HepG2 (cell line): Measurements from ENCODE around the gene LUC7L. TPM values are rescaled to one million over a fixed set of nuclear protein-coding genes. Genes with fewer than 3 reads are reported as not detected.

ENCODE experiments used
- BCLAF1 ChIP-seq: fragments of 450-650 bp; IDR thresholded peaks from 2 replicates; pipeline ENCODE4 v1.6.1; 2017; ENCODE audit warnings: mild to moderate bottlenecking
- BRD4 ChIP-seq: sonication (generic); formaldehyde crosslinking; IDR thresholded peaks from 2 replicates; pipeline ENCODE4 v1.4.0; 2020; ENCODE audit warnings: missing genetic modification reagents
- CBX5 ChIP-seq: sonication (generic); formaldehyde crosslinking; IDR thresholded peaks from 2 replicates; pipeline ENCODE4 v1.4.0; 2020; ENCODE audit warnings: missing genetic modification reagents, borderline replicate concordance
- FOSL2 ChIP-seq: sonication (generic); formaldehyde crosslinking; IDR thresholded peaks from 2 replicates; pipeline ENCODE4 v1.4.0; 2020; ENCODE audit warnings: missing genetic modification reagents
- HOXA3 ChIP-seq: sonication (generic); formaldehyde crosslinking; IDR thresholded peaks from 2 replicates; pipeline ENCODE4 v1.5.0; 2020; ENCODE audit warnings: missing genetic modification reagents
- KAT2B ChIP-seq: fragments of 150-350 bp; IDR thresholded peaks from 2 replicates; pipeline ENCODE4 v1.6.1; 2014; ENCODE audit warnings: low read depth, low read length, borderline replicate concordance
- KDM5A ChIP-seq: fragments of 200-600 bp; sonication (generic); IDR thresholded peaks from 2 replicates; pipeline ENCODE4 v1.7.0; 2018; ENCODE audit warnings: antibody characterized with exemption, mild to moderate bottlenecking, low read length, borderline replicate concordance
- KDM6A ChIP-seq: IDR thresholded peaks from 2 replicates; pipeline ENCODE4 v1.6.1; 2016; ENCODE audit warnings: low read depth
- MEIS2 ChIP-seq: sonication (generic); formaldehyde crosslinking; IDR thresholded peaks from 2 replicates; pipeline ENCODE4 v1.9.0; 2021; ENCODE audit warnings: mild to moderate bottlenecking, missing genetic modification reagents
- MXD3 ChIP-seq: IDR thresholded peaks from 2 replicates; pipeline ENCODE4 v1.6.1; 2016; ENCODE audit warnings: mild to moderate bottlenecking, missing biosample characterization, missing genetic modification reagents
- POLR2AphosphoS2 ChIP-seq: IDR thresholded peaks from 2 replicates; pipeline ENCODE4 v1.6.1; 2011; ENCODE audit warnings: low read depth, low read length, improper control_type of control experiment
- REL ChIP-seq: sonication (generic); formaldehyde crosslinking; conservative IDR thresholded peaks from 2 replicates; pipeline ENCODE4 v1.8.0; 2022; ENCODE audit warnings: mild to moderate bottlenecking, missing genetic modification reagents, moderate library complexity
- RXRA ChIP-seq: sonication (generic); formaldehyde crosslinking; IDR thresholded peaks from 2 replicates; pipeline ENCODE4 v1.5.1; 2020; ENCODE audit warnings: missing genetic modification reagents
- TFE3 ChIP-seq: IDR thresholded peaks from 2 replicates; pipeline ENCODE4 v1.6.1; 2016
- TGIF2 ChIP-seq: IDR thresholded peaks from 2 replicates; pipeline ENCODE4 v1.6.1; 2016; ENCODE audit warnings: control low read depth, missing compliant biosample characterization
- ZFX ChIP-seq: sonication (generic); formaldehyde crosslinking; IDR thresholded peaks from 2 replicates; pipeline ENCODE4 v1.4.0; 2020; ENCODE audit warnings: mild to moderate bottlenecking, low read depth, missing genetic modification reagents, moderate library complexity
- ZNF460 ChIP-seq: sonication (generic); formaldehyde crosslinking; IDR thresholded peaks from 2 replicates; pipeline ENCODE4 v1.5.1; 2020; ENCODE audit warnings: missing genetic modification reagents, mild to moderate bottlenecking, borderline replicate concordance
- ZNF607 ChIP-seq: sonication (generic); formaldehyde crosslinking; IDR thresholded peaks from 2 replicates; pipeline ENCODE4 v1.5.1; 2020; ENCODE audit warnings: missing genetic modification reagents, mild to moderate bottlenecking, borderline replicate concordance
- ZNF713 ChIP-seq: sonication (generic); formaldehyde crosslinking; IDR thresholded peaks from 2 replicates; pipeline ENCODE4 v1.4.0; 2020; ENCODE audit warnings: mild to moderate bottlenecking, missing genetic modification reagents
- ZNF724P ChIP-seq: sonication (generic); formaldehyde crosslinking; IDR thresholded peaks from 2 replicates; pipeline ENCODE4 v1.8.0; 2022; ENCODE audit warnings: missing genetic modification reagents, borderline replicate concordance
- ZNF878 ChIP-seq: sonication (generic); formaldehyde crosslinking; IDR thresholded peaks from 2 replicates; pipeline ENCODE4 v1.8.1; 2023; ENCODE audit warnings: mild to moderate bottlenecking, missing genetic modification reagents, moderate library complexity
- polyA plus RNA-seq, 8 experiments: library from polyadenylated mRNA; depleted of rRNA in 3 of 8; stranded (reverse) in 7 of 8; unstranded in 1 of 8; fragments of >200 nt; fragmentation: Illumina TruSeq in 4 of 8; extraction: Trizol in 4 of 8; gene quantifications; 2 replicates each; pipeline versions ENCODE4 v1.2.1 to v1.2.3, GENCODE V29; 2011 to 2016; ENCODE audit warnings: low read depth in 4 of 8, missing spikeins in 1 of 8, mixed read lengths in 1 of 8; ENCODE audit not compliant: insufficient read depth in 1 of 8
- total RNA-seq, 5 experiments: library from RNA; depleted of rRNA; stranded (reverse); fragments of >200 nt; fragmentation: Illumina TruSeq; extraction: Trizol; gene quantifications; 2 replicates each; pipeline ENCODE4 v1.2.3, GENCODE V29; 2016; ENCODE audit warnings: low read depth in 1 of 5
- TF ChIP-seq, protein P1 (sequence below): sonication (generic); formaldehyde crosslinking; IDR thresholded peaks from 2 replicates; pipeline ENCODE4 v1.9.0; 2022; ENCODE audit warnings: missing genetic modification reagents, mild to moderate bottlenecking, borderline replicate concordance
- TF ChIP-seq, protein P2 (sequence below): IDR thresholded peaks from 2 replicates; pipeline ENCODE4 v1.6.1; 2016; ENCODE audit warnings: control low read depth

LUC7L gene
- total and polyA plus RNA-seq, 2 of the 13 experiments (the other 11 are each of a cell fraction or from before 2014, with no cell fraction given): 48.7 to 56.9 TPM

- TF ChIP-seq, protein P1, sequence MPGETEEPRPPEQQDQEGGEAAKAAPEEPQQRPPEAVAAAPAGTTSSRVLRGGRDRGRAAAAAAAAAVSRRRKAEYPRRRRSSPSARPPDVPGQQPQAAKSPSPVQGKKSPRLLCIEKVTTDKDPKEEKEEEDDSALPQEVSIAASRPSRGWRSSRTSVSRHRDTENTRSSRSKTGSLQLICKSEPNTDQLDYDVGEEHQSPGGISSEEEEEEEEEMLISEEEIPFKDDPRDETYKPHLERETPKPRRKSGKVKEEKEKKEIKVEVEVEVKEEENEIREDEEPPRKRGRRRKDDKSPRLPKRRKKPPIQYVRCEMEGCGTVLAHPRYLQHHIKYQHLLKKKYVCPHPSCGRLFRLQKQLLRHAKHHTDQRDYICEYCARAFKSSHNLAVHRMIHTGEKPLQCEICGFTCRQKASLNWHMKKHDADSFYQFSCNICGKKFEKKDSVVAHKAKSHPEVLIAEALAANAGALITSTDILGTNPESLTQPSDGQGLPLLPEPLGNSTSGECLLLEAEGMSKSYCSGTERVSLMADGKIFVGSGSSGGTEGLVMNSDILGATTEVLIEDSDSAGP (CRISPR knock-in tag): peak; percentile 95
- TF ChIP-seq KAT2B (no peak), TFE3 (CRISPR knock-in tag) (peak; percentile 73), REL (CRISPR knock-in tag) (peak; percentile 99), ZNF607 (CRISPR knock-in tag) (peak; percentile 99), MEIS2 (peak; percentile 88), ZFX (CRISPR knock-in tag) (peak; percentile 92), BCLAF1 (no peak), ZNF878 (CRISPR knock-in tag) (peak; percentile 93), KDM6A (no peak), CBX5 (CRISPR knock-in tag) (peak; percentile 88), HOXA3 (peak; percentile 93), RXRA (CRISPR knock-in tag) (peak; percentile 59; the same call in 1 of the 2 replicates), KDM5A (no peak), BRD4 (CRISPR knock-in tag) (peak; percentile 91), ZNF460 (CRISPR knock-in tag) (no peak; the same call in 1 of the 2 replicates), ZNF724P (peak; percentile 99), MXD3 (CRISPR knock-in tag) (peak; percentile 99), POLR2AphosphoS2 (no peak), TGIF2 (CRISPR knock-in tag) (0 out of 2 replicates have a peak, but pooled peaks have one; percentile 61), FOSL2 (CRISPR knock-in tag) (no peak), ZNF713 (peak; percentile 91)
- TF ChIP-seq, protein P2, sequence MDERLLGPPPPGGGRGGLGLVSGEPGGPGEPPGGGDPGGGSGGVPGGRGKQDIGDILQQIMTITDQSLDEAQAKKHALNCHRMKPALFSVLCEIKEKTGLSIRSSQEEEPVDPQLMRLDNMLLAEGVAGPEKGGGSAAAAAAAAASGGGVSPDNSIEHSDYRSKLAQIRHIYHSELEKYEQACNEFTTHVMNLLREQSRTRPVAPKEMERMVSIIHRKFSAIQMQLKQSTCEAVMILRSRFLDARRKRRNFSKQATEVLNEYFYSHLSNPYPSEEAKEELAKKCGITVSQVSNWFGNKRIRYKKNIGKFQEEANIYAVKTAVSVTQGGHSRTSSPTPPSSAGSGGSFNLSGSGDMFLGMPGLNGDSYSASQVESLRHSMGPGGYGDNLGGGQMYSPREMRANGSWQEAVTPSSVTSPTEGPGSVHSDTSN (CRISPR knock-in tag): no peak
Measured at GRCh38 chr16:180681-181564, 48.3 kb downstream of the LUC7L start (continued).
